ENCODE results near the gene CUL5. TPM values are rescaled to one million over a fixed set of nuclear protein-coding genes. Genes with fewer than 3 reads are reported as not detected.

CUL5 gene
- total RNA-seq, 4 donors from 2014 or later, result 40.6 to 83.5 (median 66.5) TPM

DNA sequence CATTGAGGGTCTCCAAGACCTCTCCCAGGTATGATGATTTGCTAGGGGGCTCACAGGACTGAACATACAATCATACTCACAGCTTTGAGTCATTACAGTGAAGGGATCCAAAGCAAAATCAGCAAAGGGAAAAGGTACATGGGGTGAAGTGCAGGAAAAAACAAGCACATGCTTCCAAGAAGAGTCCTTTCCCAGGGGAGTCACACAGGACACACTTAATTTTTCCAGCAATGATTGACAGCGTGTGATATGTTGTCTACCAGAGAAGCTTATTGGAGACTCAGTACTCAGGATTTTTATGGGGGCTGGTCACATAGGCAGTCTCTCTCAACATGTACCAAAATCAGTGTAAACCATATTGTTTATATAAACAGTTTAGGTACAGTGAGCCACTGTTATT, 25.3 kb downstream of the CUL5 start:
- intact Hi-C loops (cut with DNase I; ENCODE audit: low total_unique reads), result loop anchor here (2.0 to 10.0 kb wide), 2 partner anchors 13 to 329 kb away; no protein-coding TSS in a partner anchor

DNA sequence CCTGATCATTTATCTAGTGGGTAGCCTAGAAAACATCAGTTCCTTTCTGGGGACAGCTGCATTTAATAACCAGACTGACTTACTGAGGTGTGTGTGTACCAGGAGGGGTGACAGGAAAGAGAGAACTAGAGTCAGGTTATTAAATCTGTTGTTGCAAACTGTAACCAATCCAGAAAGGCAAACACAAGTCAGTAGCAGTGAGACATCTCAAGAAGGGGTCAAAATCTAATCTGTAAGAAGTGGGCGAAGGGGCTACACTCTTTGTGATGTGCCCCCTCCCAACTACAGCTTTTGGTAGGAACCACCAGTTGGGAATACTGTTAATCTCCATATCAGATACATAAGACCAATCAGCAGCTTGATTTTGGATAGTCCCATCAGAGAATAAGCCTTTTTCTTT, 26.3 kb downstream of the CUL5 start:
- DNase-seq (no peak), ATAC-seq (no peak)
- H3K36me3 ChIP-seq, result no peaks in the 10 kb centered on the region
- no peaks in the 10 kb centered on the region for H3K9me3 ChIP-seq
- H3K27me3 ChIP-seq, result no peaks in the 10 kb centered on the region
- peak overlapping the region; percentile 67 to 81 (median 72) for H3K27ac ChIP-seq
- in situ Hi-C loops (cut with MboI; ENCODE audit: low sequenced_read_pairs in 4 of 4) (no loop called here), intact Hi-C loops (cut with DNase I; ENCODE audit: low total_unique reads) (loop anchor here (1.0 to 10.0 kb wide), 3 partner anchors 14 to 330 kb away; no protein-coding TSS in a partner anchor)
- H3K4me3 ChIP-seq, result no peak overlapping the region
- TF ChIP-seq, protein P1, sequence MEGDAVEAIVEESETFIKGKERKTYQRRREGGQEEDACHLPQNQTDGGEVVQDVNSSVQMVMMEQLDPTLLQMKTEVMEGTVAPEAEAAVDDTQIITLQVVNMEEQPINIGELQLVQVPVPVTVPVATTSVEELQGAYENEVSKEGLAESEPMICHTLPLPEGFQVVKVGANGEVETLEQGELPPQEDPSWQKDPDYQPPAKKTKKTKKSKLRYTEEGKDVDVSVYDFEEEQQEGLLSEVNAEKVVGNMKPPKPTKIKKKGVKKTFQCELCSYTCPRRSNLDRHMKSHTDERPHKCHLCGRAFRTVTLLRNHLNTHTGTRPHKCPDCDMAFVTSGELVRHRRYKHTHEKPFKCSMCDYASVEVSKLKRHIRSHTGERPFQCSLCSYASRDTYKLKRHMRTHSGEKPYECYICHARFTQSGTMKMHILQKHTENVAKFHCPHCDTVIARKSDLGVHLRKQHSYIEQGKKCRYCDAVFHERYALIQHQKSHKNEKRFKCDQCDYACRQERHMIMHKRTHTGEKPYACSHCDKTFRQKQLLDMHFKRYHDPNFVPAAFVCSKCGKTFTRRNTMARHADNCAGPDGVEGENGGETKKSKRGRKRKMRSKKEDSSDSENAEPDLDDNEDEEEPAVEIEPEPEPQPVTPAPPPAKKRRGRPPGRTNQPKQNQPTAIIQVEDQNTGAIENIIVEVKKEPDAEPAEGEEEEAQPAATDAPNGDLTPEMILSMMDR (IDR thresholded peaks at IDR 0.05 in 4 of 5, conservative IDR thresholded peaks at IDR 0.05 in 1 of 5), result no peak
- TF ChIP-seq POLR2A (IDR thresholded peaks at IDR 0.05), result no peak
- peaks cover 41 to 43% of the 10 kb centered on the region in 2 donors for H3K4me1 ChIP-seq

More for the DNA sequence above, 25.3 kb downstream of the CUL5 start:
- DNase-seq (no peak), ATAC-seq (peak in 1 of 2 donors; percentile 64)
- Histone ChIP-seq H3K4me1 (peaks cover 41 to 49% of the 10 kb centered on the region in 2 donors), H3K36me3 (no peaks in the 10 kb centered on the region), H3K27ac (peak overlapping the region; percentile 67 to 81 (median 72)), H3K27me3 (no peaks in the 10 kb centered on the region), H3K4me3 (no peak overlapping the region), H3K9me3 (no peaks in the 10 kb centered on the region)
- no peak for TF ChIP-seq POLR2A (IDR thresholded peaks at IDR 0.05)
- TF ChIP-seq, protein P1 (IDR thresholded peaks at IDR 0.05 in 4 of 5, conservative IDR thresholded peaks at IDR 0.05 in 1 of 5), result no peak
- in situ Hi-C loops (cut with MboI; ENCODE audit: low sequenced_read_pairs in 4 of 4), result no loop called here

DNA sequence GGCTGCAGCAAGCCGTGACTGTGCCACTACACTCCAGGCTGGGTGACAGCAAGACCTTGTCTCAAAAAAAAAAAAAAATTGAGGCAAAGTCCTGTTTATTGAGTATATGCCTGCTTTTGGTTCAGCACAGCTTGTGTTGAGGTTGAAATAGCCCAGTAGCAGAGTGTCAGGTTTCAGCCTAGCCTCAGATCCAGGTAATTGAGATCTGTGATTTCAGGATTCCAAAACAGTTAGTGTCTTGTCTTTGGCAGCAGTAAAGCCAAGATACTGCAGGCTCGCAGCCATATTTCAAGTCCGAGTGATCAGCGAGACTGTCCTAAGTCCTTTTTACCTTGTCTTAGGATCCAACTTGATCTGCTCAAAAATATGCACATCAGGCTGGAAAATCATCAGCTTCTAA, 27.0 kb downstream of the CUL5 start:
- TF ChIP-seq, protein P1 (IDR thresholded peaks at IDR 0.05 in 4 of 5, conservative IDR thresholded peaks at IDR 0.05 in 1 of 5), result no peak
- no peak for TF ChIP-seq POLR2A (IDR thresholded peaks at IDR 0.05)
- Histone ChIP-seq H3K4me1 (peaks cover 41 to 43% of the 10 kb centered on the region in 2 donors), H3K27ac (peak overlapping the region; percentile 67 to 81 (median 72)), H3K4me3 (no peak overlapping the region), H3K9me3 (no peaks in the 10 kb centered on the region), H3K27me3 (no peaks in the 10 kb centered on the region), H3K36me3 (no peaks in the 10 kb centered on the region)
- in situ Hi-C loops (cut with MboI; ENCODE audit: low sequenced_read_pairs in 4 of 4), result no loop called here
- DNase-seq (peak; percentile 61 to 72), ATAC-seq (peak; percentile 99)
- intact Hi-C loops (cut with DNase I; ENCODE audit: low total_unique reads), result loop anchor here (1.0 to 10.0 kb wide), 3 partner anchors 15 to 331 kb away; no protein-coding TSS in a partner anchor

DNA sequence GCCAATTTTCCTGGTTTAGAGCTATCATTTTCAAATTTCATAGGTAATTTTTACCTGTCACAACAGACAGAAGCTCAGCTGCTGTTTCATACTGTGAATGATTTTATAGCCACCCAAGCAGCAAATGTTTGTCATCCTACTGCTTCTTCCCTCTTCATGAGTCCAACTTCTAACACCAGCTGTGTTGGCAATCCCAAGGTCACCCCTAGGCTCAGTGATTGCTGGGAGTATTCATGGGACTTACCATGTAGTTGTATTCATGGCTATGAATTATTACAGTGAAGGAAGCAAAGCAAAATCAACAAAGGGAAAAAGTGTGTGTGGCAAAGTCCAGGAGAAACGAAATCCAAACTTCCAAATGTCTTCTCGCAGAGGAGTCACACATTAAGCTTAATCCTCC, 28.5 kb downstream of the CUL5 start:
- no peak for DNase-seq
- TF ChIP-seq, protein P1 (IDR thresholded peaks at IDR 0.05 in 4 of 5, conservative IDR thresholded peaks at IDR 0.05 in 1 of 5), result no peak
- TF ChIP-seq POLR2A (IDR thresholded peaks at IDR 0.05), result no peak
- Histone ChIP-seq H3K36me3 (no peaks in the 10 kb centered on the region), H3K27me3 (no peaks in the 10 kb centered on the region), H3K27ac (peak overlapping the region; percentile 67 to 81 (median 72)), H3K9me3 (no peaks in the 10 kb centered on the region), H3K4me3 (no peak overlapping the region), H3K4me1 (peaks cover 41 to 43% of the 10 kb centered on the region in 2 donors)
- no peak for ATAC-seq
- intact Hi-C loops (cut with DNase I; ENCODE audit: low total_unique reads), result loop anchor here (10.0 kb wide), 1 partner anchor 332 kb away; no protein-coding TSS in a partner anchor
- in situ Hi-C loops (cut with MboI; ENCODE audit: low sequenced_read_pairs in 4 of 4), result no loop called here

Measured in gastrocnemius medialis (tissue), 4 donors.